Esophagus mucosa (tissue), 1 donor: ENCODE measurements around the gene CUL1. TPM values are rescaled to one million over a fixed set of nuclear protein-coding genes. Genes with fewer than 3 reads are reported as not detected.

Experiments
- ATAC-seq: fragments of 200-7000 bp; cut with Tn5 transposase; one replicate; pipeline ENCODE4 v1.9.1; 2020
- total RNA-seq: library from RNA; stranded (reverse); gene quantifications from one replicate; pipeline ENCODE4 v1.2.4, GENCODE V29; 2023
- donor health status: DM: yes; HTN: yes; CAD: no.

CUL1 gene
- total RNA-seq = 29.0 TPM

- peak; percentile 93 for ATAC-seq
Measured at GRCh38 chr7:148698397-148699023, at the start of gene CUL1. Gene CUL1, plus strand, starts transcription at chr7:148698903. Its CDS starts 31,220 bp downstream, at chr7:148730123.

- no peak for ATAC-seq
Measured at GRCh38 chr7:148650232-148650858, 48.4 kb upstream of the CUL1 start.

DNA sequence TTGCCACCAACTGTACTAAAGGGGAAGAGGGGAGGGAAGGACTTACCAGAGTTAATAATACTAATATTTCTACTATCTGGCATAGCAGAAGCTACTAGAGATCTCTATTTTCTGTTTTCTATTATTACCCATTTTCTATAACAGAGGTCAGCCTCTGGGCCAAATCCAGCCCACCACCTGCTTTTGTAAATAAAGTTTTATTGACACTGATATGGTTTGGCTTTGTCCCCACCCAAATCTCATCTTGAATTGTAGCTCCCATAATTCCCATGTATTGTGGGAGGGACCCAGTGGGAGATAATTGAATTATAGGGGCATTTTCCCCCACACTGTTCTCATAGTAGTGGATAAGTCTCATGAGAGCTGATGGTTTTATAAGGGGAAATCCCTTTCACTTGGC, 45.9 kb upstream of the CUL1 start:
- no peak for ATAC-seq

- no peak for ATAC-seq
Measured at GRCh38 chr7:148657929-148658328, 40.8 kb upstream of the CUL1 start.

GRCh38 chr7:148661471-148661870, 37.2 kb upstream of the CUL1 start:
- ATAC-seq = no peak

DNA sequence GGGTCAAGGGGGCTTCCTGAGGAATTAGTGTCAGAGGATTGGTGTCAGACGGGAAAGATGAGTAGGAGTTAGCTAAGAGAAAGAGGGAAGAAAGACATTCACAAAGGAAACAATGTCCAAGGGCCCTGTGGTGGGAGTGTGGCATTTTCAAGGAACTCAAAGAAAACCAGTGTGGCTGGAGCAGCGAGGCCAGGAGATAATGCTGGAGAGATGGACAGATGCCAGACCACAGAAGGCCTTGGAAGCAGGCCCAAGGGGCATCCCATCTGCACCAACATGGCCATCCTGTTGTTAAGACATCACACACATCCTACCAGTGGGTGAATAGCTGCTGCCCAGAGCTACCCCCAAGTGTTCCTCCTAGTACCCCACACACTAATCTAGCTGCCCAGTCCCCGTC, 36.1 kb upstream of the CUL1 start:
- ATAC-seq = no peak

DNA sequence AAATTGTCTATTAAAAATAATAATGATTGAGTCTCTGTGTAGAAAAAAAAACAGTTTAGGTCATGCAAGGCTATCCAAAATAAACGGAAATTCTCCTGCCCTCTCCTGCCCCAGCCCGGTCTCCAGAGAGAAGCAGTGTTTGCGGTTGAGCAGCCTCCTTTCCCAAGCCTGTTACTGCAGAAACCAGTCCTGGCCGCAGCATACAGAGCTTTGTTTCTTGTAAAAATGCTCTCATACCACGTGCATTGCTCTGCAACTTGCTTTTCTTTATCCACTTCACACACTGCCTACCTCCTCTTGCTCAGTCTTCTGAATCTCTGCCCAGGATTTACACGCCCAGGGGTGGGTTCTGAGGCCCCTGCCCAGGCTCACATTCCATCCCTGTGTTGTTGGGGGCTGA, 34.4 kb upstream of the CUL1 start:
- peak; percentile 22 for ATAC-seq

- no peak for ATAC-seq
Measured at GRCh38 chr7:148665221-148665620, 33.5 kb upstream of the CUL1 start.

DNA sequence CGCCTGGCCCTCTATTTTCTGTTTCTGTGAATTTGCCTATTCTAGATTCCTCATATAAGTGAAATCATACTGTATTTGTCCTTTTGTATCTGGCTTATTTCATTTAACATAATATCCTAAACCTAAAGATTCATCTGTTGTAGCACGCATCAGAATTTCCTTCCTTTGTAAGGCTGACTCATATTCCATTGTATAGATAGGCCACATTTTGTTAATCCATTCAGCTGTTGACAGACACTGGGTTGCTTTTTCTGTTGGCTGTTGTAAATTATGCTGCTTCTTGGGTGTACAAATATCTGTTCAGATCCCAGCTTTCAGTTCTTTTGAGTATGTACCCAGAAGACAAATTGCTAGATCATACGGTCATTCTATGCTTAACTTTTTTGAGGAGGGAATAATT, 28.8 kb upstream of the CUL1 start:
- ATAC-seq = no peak

DNA sequence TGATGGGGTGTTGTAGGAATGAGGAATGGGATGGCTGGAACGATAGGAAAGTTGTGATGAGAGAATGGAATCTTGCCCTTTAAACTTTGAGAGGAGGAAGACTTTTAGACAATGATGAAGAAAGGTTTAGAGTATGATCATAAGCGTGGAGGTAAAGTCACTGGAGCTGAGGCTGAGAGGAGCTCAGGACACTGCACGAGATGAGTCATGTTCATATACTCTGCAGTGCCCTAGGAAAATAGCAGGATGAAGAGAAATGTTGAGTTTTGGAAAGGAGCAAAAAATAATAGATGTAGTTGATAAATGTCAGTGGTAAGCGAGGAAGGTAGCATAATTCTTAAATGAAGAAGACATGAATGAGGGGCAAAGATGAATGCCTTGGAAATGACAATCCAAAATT, 28.3 kb upstream of the CUL1 start:
- ATAC-seq = no peak

DNA sequence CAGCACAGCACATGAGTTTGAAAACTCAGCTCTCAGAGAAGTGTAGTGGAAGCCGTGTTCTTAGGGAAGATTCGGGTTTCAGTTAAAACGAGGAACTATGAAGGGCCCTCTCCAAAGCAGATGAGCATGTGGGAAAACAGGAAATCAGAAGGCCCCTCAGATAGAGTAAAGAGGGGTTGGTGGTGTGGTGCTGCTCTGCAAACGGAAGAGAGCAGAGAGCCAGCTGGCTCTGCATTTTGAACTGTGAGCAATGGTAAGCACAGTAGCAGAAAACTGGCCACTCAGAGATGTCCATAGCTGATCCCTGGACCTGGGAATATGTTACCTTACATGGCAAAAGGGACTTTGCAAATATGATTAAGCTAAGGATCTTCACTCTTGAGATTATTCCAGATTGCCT, 27.9 kb upstream of the CUL1 start:
- ATAC-seq = no peak

GRCh38 chr7:148672041-148672440, 26.7 kb upstream of the CUL1 start:
- no peak for ATAC-seq

DNA sequence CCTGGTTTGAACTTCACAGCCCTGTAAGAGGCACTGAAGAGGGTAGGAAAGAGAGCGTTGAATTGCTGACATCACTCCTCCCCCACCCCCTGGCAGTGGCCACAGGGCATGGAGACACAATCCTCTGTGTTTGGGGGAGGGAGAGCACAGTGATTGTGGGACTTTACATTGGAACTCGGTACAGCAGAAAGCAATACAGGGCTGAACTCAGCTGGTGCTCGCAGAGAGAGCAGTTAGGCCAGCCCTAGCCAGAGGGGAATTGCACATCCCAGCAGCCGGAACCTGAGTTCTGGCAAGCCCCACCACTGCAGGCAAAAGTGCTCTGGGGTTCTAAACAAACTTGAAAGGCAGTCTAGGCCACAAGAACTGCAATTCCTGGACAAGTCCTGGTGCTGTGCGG, 24.0 kb upstream of the CUL1 start:
- ATAC-seq = no peak

GRCh38 chr7:148676291-148676690, 22.4 kb upstream of the CUL1 start:
- ATAC-seq = no peak

GRCh38 chr7:148681821-148682220, 16.9 kb upstream of the CUL1 start:
- no peak for ATAC-seq

GRCh38 chr7:148684289-148684830, 14.3 kb upstream of the CUL1 start:
- ATAC-seq = no peak

- ATAC-seq = no peak
Measured at GRCh38 chr7:148686312-148686937, 12.3 kb upstream of the CUL1 start.

- ATAC-seq = no peak
Measured at GRCh38 chr7:148687555-148687954, 11.1 kb upstream of the CUL1 start.

DNA sequence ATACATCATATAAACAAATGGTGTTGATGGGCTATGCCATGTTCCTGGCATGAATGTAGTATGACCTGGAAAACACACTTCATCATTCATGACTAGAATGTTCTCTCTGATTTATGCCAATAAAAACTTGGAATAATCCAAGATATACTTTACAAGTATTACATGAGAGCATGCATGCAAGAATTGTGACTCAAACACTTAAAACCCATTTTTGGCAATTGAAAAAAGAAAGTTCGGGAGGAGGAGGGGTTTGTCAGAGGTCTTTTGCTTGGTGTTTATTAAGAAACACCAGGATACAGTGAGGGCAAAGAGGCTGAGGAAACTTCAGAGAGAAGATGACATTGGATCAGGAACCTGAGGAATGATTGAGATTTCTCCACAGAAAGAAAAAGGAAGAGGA, 10.2 kb upstream of the CUL1 start:
- ATAC-seq = no peak

- no peak for ATAC-seq
Measured at GRCh38 chr7:148693651-148694050, 5.1 kb upstream of the CUL1 start.

- no peak for ATAC-seq
Measured at GRCh38 chr7:148694631-148695030, 4.1 kb upstream of the CUL1 start.

DNA sequence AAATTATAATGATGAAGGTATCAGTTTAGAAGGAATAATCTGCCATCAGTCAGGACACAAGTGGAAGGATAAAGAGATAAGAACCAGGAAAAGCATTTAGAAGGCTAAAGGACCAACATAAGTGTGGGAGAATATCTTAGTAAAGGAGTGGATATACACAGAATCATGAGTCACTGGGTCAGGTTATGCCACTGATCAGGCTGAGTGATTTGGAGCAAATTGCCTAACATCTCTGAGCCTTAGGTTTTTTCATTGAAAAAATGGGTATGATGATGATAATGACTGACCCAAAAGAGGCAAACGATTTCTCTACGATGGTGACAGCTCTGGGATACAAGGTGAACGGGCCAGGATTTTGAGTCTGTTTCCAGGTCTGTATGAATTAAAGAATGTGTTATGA, 2.8 kb upstream of the CUL1 start:
- ATAC-seq = no peak

- no peak for ATAC-seq
Measured at GRCh38 chr7:148696787-148697186, 1.9 kb upstream of the CUL1 start.
